ENCODE data around the gene FAM227B. TPM values are rescaled to one million over a fixed set of nuclear protein-coding genes. Genes with fewer than 3 reads are reported as not detected.
A peak's percentile ranks its signal among the peaks of the same experiment; 100 is the strongest.

FAM227B gene
- total RNA-seq, 2 experiments from 2014 or later = 2.7 to 4.4 TPM

- Mint-ChIP-seq H3K4me1 (peaks cover 20% of the 10 kb centered on the region), H3K4me3 (no peak overlapping the region), H3K9me3 (ENCODE audit: low read depth) (no peaks in the 10 kb centered on the region), H3K36me3 (ENCODE audit: low read depth) (peaks cover 49% of the 10 kb centered on the region), H3K27ac (peak overlapping the region; percentile 4), H3K27me3 (no peaks in the 10 kb centered on the region)
- POLR2A ChIA-PET = no interaction called here
- ATAC-seq (peak; percentile 68), DNase-seq (no peak)
- CTCF ChIA-PET = interaction anchor here (1.3 kb wide), 1 partner anchor 14 kb away, joined by 3 read pairs; no protein-coding TSS in a partner anchor
- intact Hi-C loops (cut with DNase I, micrococcal nuclease) = no loop called here
These were observed 333.8 kb downstream of the FAM227B start for GRCh38 chr15:49286649-49287404.

- ChIA-PET CTCF (interaction anchor here (0.7 kb wide), 1 partner anchor 13 kb away, joined by 3 read pairs; no protein-coding TSS in a partner anchor), POLR2A (no interaction called here)
- Mint-ChIP-seq H3K27ac (no peak overlapping the region), H3K27me3 (no peaks in the 10 kb centered on the region), H3K4me3 (no peak overlapping the region), H3K9me3 (ENCODE audit: low read depth) (no peaks in the 10 kb centered on the region), H3K36me3 (ENCODE audit: low read depth) (peaks cover 49% of the 10 kb centered on the region), H3K4me1 (peaks cover 14% of the 10 kb centered on the region)
- DNase-seq (no peak), ATAC-seq (no peak)
- intact Hi-C loops (cut with DNase I, micrococcal nuclease) = no loop called here
These were observed 338.3 kb downstream of the FAM227B start for GRCh38 chr15:49282366-49282765.

GRCh38 chr15:49279521-49280456 is 340.8 kb downstream of the FAM227B start:
- ChIA-PET CTCF (no interaction called here), POLR2A (no interaction called here)
- Mint-ChIP-seq H3K9me3 (ENCODE audit: low read depth) (no peaks in the 10 kb centered on the region), H3K36me3 (ENCODE audit: low read depth) (peaks cover 36% of the 10 kb centered on the region), H3K27ac (no peak overlapping the region), H3K4me3 (no peak overlapping the region), H3K27me3 (no peaks in the 10 kb centered on the region), H3K4me1 (no peaks in the 10 kb centered on the region)
- ATAC-seq = no peak
- no peak for DNase-seq
- intact Hi-C loops (cut with DNase I, micrococcal nuclease) = no loop called here

DNA sequence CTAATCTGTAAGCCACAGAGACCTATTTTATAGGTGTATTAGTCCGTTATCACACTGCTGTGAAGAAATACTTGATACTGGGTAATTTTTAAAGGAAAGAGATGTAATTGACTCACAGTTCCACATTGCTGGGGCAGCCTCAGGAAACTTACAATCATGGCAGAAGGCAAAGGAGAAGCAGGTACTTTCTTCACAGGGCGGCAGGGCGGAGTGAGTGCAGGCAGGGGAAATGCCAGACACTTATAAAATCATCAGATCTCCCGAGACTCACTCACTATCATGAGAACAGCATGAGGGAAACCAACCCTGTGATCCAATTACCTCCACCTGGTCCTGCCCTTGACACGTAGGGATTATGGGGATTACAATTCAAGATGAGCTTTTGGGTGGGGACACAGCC is 341.9 kb downstream of the FAM227B start:
- Mint-ChIP-seq H3K4me1 (no peaks in the 10 kb centered on the region), H3K27ac (no peak overlapping the region), H3K36me3 (ENCODE audit: low read depth) (peaks cover 29% of the 10 kb centered on the region), H3K4me3 (no peak overlapping the region), H3K9me3 (ENCODE audit: low read depth) (no peaks in the 10 kb centered on the region), H3K27me3 (no peaks in the 10 kb centered on the region)
- intact Hi-C loops (cut with DNase I, micrococcal nuclease) = no loop called here
- ChIA-PET POLR2A (no interaction called here), CTCF (no interaction called here)
- ATAC-seq (no peak), DNase-seq (no peak)

Other genes with a start within 250 kb of the FAM227B start
- not detected for gene FGF7, start 197.6 kb downstream of the FAM227B start, total RNA-seq
- gene DTWD1, start 230 bp upstream of the FAM227B start, total RNA-seq = 10 to 100 TPM; 20.4 to 22.4 TPM